GM12892 (cell line): Measurements from ENCODE around the gene QKI.

Experiments
- POLR2A ChIP-seq: IDR thresholded peaks from 2 replicates; pipeline ENCODE4 v1.6.1; 2011; ENCODE audit warnings: low read depth, low read length, control low read depth
- POLR2AphosphoS5 ChIP-seq: IDR thresholded peaks from 2 replicates; pipeline ENCODE4 v1.6.1; 2011; ENCODE audit warnings: low read depth, low read length, control low read depth
- TAF1 ChIP-seq: IDR thresholded peaks from 2 replicates; pipeline ENCODE4 v1.6.1; 2011; ENCODE audit warnings: low read depth, mild to moderate bottlenecking, control low read depth, low read length, borderline replicate concordance

GRCh38 chr6:163398115-163398514 lies 16.4 kb upstream of the QKI start:
- TF ChIP-seq POLR2A (no peak), POLR2AphosphoS5 (no peak), TAF1 (no peak)
